IPS DF 19.7 (cell line): ENCODE results near the gene SLC4A7.
"Not testable (repeated sequence)": the region's sequence is repeated elsewhere in the genome, so short reads cannot be mapped to it uniquely, and the experiment has no call there.

Experiments
- DNase-seq: peaks from one replicate; pipeline ENCODE4 v3.0.0-alpha.2; 2013; ENCODE audit warnings: low read depth, low spot score

SLC4A7 gene

GRCh38 chr3:27487383-27487782, 3.2 kb upstream of the SLC4A7 start:
- DNase-seq: no peak

GRCh38 chr3:27486336-27486735, 2.2 kb upstream of the SLC4A7 start:
- DNase-seq: no peak

GRCh38 chr3:27485866-27486265, 1.7 kb upstream of the SLC4A7 start:
- no peak for DNase-seq

- DNase-seq: no peak
Observed at GRCh38 chr3:27483117-27484014, 818 bp downstream of the SLC4A7 start.

GRCh38 chr3:27479806-27480543, 4.2 kb downstream of the SLC4A7 start:
- DNase-seq: no peak

- no peak for DNase-seq
Observed at GRCh38 chr3:27471923-27472550, 12.1 kb downstream of the SLC4A7 start.

- DNase-seq: no peak
Observed at GRCh38 chr3:27468283-27468886, 15.8 kb downstream of the SLC4A7 start.

GRCh38 chr3:27467545-27467944, 16.6 kb downstream of the SLC4A7 start:
- DNase-seq: no peak

- DNase-seq: no peak
Observed at GRCh38 chr3:27464646-27465045, 19.5 kb downstream of the SLC4A7 start.

GRCh38 chr3:27462228-27462627, 22.0 kb downstream of the SLC4A7 start:
- DNase-seq: no peak

- DNase-seq: no peak
Observed at GRCh38 chr3:27458929-27459328, 25.3 kb downstream of the SLC4A7 start.

- DNase-seq: no peak
Observed at GRCh38 chr3:27456554-27456953, 27.6 kb downstream of the SLC4A7 start.

- DNase-seq: no peak
Observed at GRCh38 chr3:27454914-27455313, 29.3 kb downstream of the SLC4A7 start.

GRCh38 chr3:27454461-27454860, 29.7 kb downstream of the SLC4A7 start:
- DNase-seq: no peak

GRCh38 chr3:27452368-27453090, 31.7 kb downstream of the SLC4A7 start:
- DNase-seq: no peak

GRCh38 chr3:27451842-27452241, 32.3 kb downstream of the SLC4A7 start:
- DNase-seq: no peak

GRCh38 chr3:27451251-27451650, 32.9 kb downstream of the SLC4A7 start:
- no peak for DNase-seq

- no peak for DNase-seq
Observed at GRCh38 chr3:27449530-27450150, 34.5 kb downstream of the SLC4A7 start.

GRCh38 chr3:27442995-27443394, 41.2 kb downstream of the SLC4A7 start:
- DNase-seq: not testable (repeated sequence)

- not testable (repeated sequence) for DNase-seq
Observed at GRCh38 chr3:27438352-27438751, 45.8 kb downstream of the SLC4A7 start.

GRCh38 chr3:27431116-27431515, 53.1 kb downstream of the SLC4A7 start:
- no peak for DNase-seq
